Measurements from ENCODE around the gene TADA2A. TPM values are rescaled to one million over a fixed set of nuclear protein-coding genes. Genes with fewer than 3 reads are reported as not detected.
A peak's percentile ranks its signal among the peaks of the same experiment; 100 is the strongest.

TADA2A gene
- total RNA-seq, 1 experiment from 2014 or later, result 11.4 TPM

GRCh38 chr17:37492167-37492566 lies 85.5 kb downstream of the TADA2A start:
- CTCF ChIA-PET, result no interaction called here
- no peaks in the 10 kb centered on the region for H3K27me3 ChIP-seq (ENCODE audit: control insufficient read depth, insufficient read depth, low read length)
- TF ChIP-seq POLR2AphosphoS5 (IDR thresholded peaks at IDR 0.05; ENCODE audit: low read depth, low read length) (no peak), REST (IDR thresholded peaks at IDR 0.05; ENCODE audit: insufficient read depth in 1 of 2, low read depth in 2 of 2, low read length in 1 of 2) (no peak)
- ATAC-seq, result no peak
- intact Hi-C loops (cut with micrococcal nuclease; ENCODE audit: unreplicated experiment), result no loop called here
- H3K27ac ChIP-seq (ENCODE audit: low read length), result peak overlapping the region; percentile 69
- POLR2A ChIA-PET, result no interaction called here
- H3K36me3 ChIP-seq (ENCODE audit: control insufficient read depth, insufficient read depth, low read length), result no peaks in the 10 kb centered on the region
- no peaks in the 10 kb centered on the region for H3K9me3 ChIP-seq (ENCODE audit: control insufficient read depth, insufficient read depth, low read depth, low read length)
- DNase-seq (ENCODE audit: low read depth, low spot score), result no peak
- peak overlapping the region; percentile 66 to 72 for H3K4me3 ChIP-seq (ENCODE audit: low read depth in 2 of 2, low read length in 2 of 2)
- no TSS peak for BruUV-seq (replicated peaks)
- in situ Hi-C loops (cut with HindIII; ENCODE audit: low pct_unique_long_range_greater_than_20kb, low sequenced_read_pairs), result no loop called here
- peaks cover 29% of the 10 kb centered on the region for H3K4me1 ChIP-seq (ENCODE audit: control insufficient read depth, insufficient read depth, low read length)

GRCh38 chr17:37493249-37494027 lies 86.8 kb downstream of the TADA2A start:
- intact Hi-C loops (cut with micrococcal nuclease; ENCODE audit: unreplicated experiment) (no loop called here), in situ Hi-C loops (cut with HindIII; ENCODE audit: low pct_unique_long_range_greater_than_20kb, low sequenced_read_pairs) (no loop called here)
- DNase-seq (ENCODE audit: low read depth, low spot score) (no peak), ATAC-seq (no peak)
- BruUV-seq (replicated peaks), result no TSS peak
- CTCF ChIA-PET, result no interaction called here
- no peaks in the 10 kb centered on the region for H3K9me3 ChIP-seq (ENCODE audit: control insufficient read depth, insufficient read depth, low read depth, low read length)
- H3K36me3 ChIP-seq (ENCODE audit: control insufficient read depth, insufficient read depth, low read length), result no peaks in the 10 kb centered on the region
- POLR2A ChIA-PET, result no interaction called here
- H3K27ac ChIP-seq (ENCODE audit: low read length), result no peak overlapping the region
- no peaks in the 10 kb centered on the region for H3K27me3 ChIP-seq (ENCODE audit: control insufficient read depth, insufficient read depth, low read length)
- TF ChIP-seq POLR2AphosphoS5 (IDR thresholded peaks at IDR 0.05; ENCODE audit: low read depth, low read length) (no peak), TCF7L2 (IDR thresholded peaks at IDR 0.05; ENCODE audit: low read depth, low read length) (no peak), CTCF (IDR thresholded peaks at IDR 0.05) (no peak), SIN3A (IDR thresholded peaks at IDR 0.05; ENCODE audit: borderline replicate concordance, insufficient read depth, low read depth, low read length) (no peak), REST (IDR thresholded peaks at IDR 0.05; ENCODE audit: insufficient read depth in 1 of 2, low read depth in 2 of 2, low read length in 1 of 2) (no peak)
- no peak overlapping the region for H3K4me3 ChIP-seq (ENCODE audit: low read depth in 2 of 2, low read length in 2 of 2)
- H3K4me1 ChIP-seq (ENCODE audit: control insufficient read depth, insufficient read depth, low read length), result peaks cover 22% of the 10 kb centered on the region
